OCI-LY7 (cell line): ENCODE measurements around the gene PARD3B. TPM values are rescaled to one million over a fixed set of nuclear protein-coding genes. Genes with fewer than 3 reads are reported as not detected.

ENCODE experiments used
- BruUV-seq: library from RNA; stranded (reverse); fragments of 400-500 nt; replicated peaks from 2 replicates; lab custom pipeline; 2021; lab: Mats Ljungman, UMichigan
- CTCF ChIA-PET: fragments of 300-600 bp; sonication (Branson Sonifier 250); formaldehyde crosslinking; loops from one replicate; lab custom pipeline; 2022; ENCODE audit warnings: antibody characterized with exemption; ENCODE audit not compliant: unreplicated experiment; lab: Charles Lee
- POLR2A ChIA-PET: fragments of 300-600 bp; sonication (Branson Sonifier 250); formaldehyde crosslinking; loops from one replicate; lab custom pipeline; 2022; ENCODE audit warnings: antibody characterized with exemption; lab: Charles Lee
- DNase-seq: peaks from one replicate; pipeline ENCODE4 v3.0.0-alpha.2; 2015; ENCODE audit warnings: low spot score
- H2AFZ ChIP-seq: fragments of 200-600 bp; sonication (generic), shearing (Covaris generic); 2 replicates; pipeline ENCODE4 v1.6.1; 2014; ENCODE audit warnings: mild to moderate bottlenecking, antibody characterized with exemption, low read length, moderate library complexity
- H3K27ac ChIP-seq: fragments of 200-600 bp; sonication (generic); 2 replicates; pipeline ENCODE4 v1.5.1; 2014; ENCODE audit warnings: mixed run types, low read depth, mild to moderate bottlenecking, moderate library complexity, low read length, inconsistent platforms; ENCODE audit not compliant: poor library complexity, severe bottlenecking
- H3K36me3 ChIP-seq: fragments of 200-600 bp; sonication (generic); 2 replicates; pipeline ENCODE4 v1.6.1; 2014; ENCODE audit warnings: mild to moderate bottlenecking, antibody characterized with exemption, low read length, moderate library complexity, mixed read lengths; ENCODE audit not compliant: insufficient read depth
- H3K4me1 ChIP-seq: fragments of 200-600 bp; sonication (generic); 2 replicates; pipeline ENCODE4 v1.5.1; 2014; ENCODE audit warnings: mild to moderate bottlenecking, low read length; ENCODE audit not compliant: insufficient read depth, poor library complexity, severe bottlenecking
- H3K4me2 ChIP-seq: fragments of 200-600 bp; sonication (generic); 2 replicates; pipeline ENCODE4 v1.6.1; 2014; ENCODE audit warnings: mild to moderate bottlenecking, low read length
- H3K4me3 ChIP-seq: fragments of 200-600 bp; sonication (generic); 2 replicates; pipeline ENCODE4 v1.5.1; 2014; ENCODE audit warnings: mild to moderate bottlenecking, low read depth, low read length; ENCODE audit not compliant: poor library complexity, severe bottlenecking
- H3K79me2 ChIP-seq: fragments of 200-600 bp; sonication (generic); 2 replicates; pipeline ENCODE4 v1.6.1; 2016; ENCODE audit warnings: low read depth, mild to moderate bottlenecking, low read length, moderate library complexity, mixed read lengths; ENCODE audit not compliant: insufficient read depth
- H3K9me2 ChIP-seq: fragments of 200-600 bp; sonication (generic); 2 replicates; pipeline ENCODE4 v1.6.1; 2016; ENCODE audit warnings: mild to moderate bottlenecking, low read length, mixed read lengths; ENCODE audit not compliant: insufficient read depth
- H3K9me3 ChIP-seq: fragments of 200-600 bp; sonication (generic); 2 replicates; pipeline ENCODE4 v1.6.1; 2014; ENCODE audit warnings: mild to moderate bottlenecking, mixed run types, low read length, mixed read lengths
- H4K20me1 ChIP-seq: fragments of 200-600 bp; sonication (generic); 2 replicates; pipeline ENCODE4 v1.6.1; 2014; ENCODE audit warnings: mild to moderate bottlenecking, antibody characterized with exemption, low read length, moderate library complexity, mixed read lengths; ENCODE audit not compliant: insufficient read depth
- CTCF ChIP-seq: fragments of 200-600 bp; sonication (generic); conservative IDR thresholded peaks from 2 replicates; pipeline ENCODE4 v1.5.1; 2014; ENCODE audit warnings: mild to moderate bottlenecking, antibody characterized with exemption, low read length, moderate library complexity, mixed read lengths
- EZH2phosphoT487 ChIP-seq: fragments of 200-600 bp; sonication (generic); IDR thresholded peaks from 2 replicates; pipeline ENCODE4 v1.6.1; 2018; ENCODE audit warnings: low read depth, borderline replicate concordance, mild to moderate bottlenecking, mixed run types, antibody characterized with exemption, low read length, moderate library complexity, mixed read lengths
- intact Hi-C: fragments of 100-400 bp; cut with micrococcal nuclease; formaldehyde crosslinking; loops from one replicate; pipeline ENCODE4 v1.10.0; 2022; ENCODE audit not compliant: unreplicated experiment
- total RNA-seq, 2 experiments: library from RNA; depleted of rRNA in 1 of 2; stranded (reverse); fragments of >200 nt in 1 of 2; shearing (Covaris generic) in 1 of 2; gene quantifications; 2 replicates each; pipeline ENCODE4 v1.2.3, GENCODE V29; 2014 to 2022

Gene PARD3B
- total RNA-seq, 2 experiments from 2014 or later = not detected

- CTCF ChIA-PET = no interaction called here
- H3K4me1 ChIP-seq = no peaks in the 10 kb centered on the region
- no peak overlapping the region for H2AFZ ChIP-seq
- H3K9me2 ChIP-seq = no peaks in the 10 kb centered on the region
- H3K4me3 ChIP-seq = no peak overlapping the region
- no peaks in the 10 kb centered on the region for H3K36me3 ChIP-seq
- TF ChIP-seq CTCF (no peak), EZH2phosphoT487 (no peak)
- POLR2A ChIA-PET = no interaction called here
- H3K9me3 ChIP-seq = no peaks in the 10 kb centered on the region
- H4K20me1 ChIP-seq = no peaks in the 10 kb centered on the region
- no TSS peak for BruUV-seq
- H3K79me2 ChIP-seq = no peaks in the 10 kb centered on the region
- H3K27ac ChIP-seq = no peak overlapping the region
- DNase-seq = no peak
- no peak overlapping the region for H3K4me2 ChIP-seq
- intact Hi-C loops = no loop called here
These were observed 998.8 kb downstream of the PARD3B start for GRCh38 chr2:205543937-205544702.

GRCh38 chr2:205545971-205546816 lies 1000.9 kb downstream of the PARD3B start:
- intact Hi-C loops = no loop called here
- CTCF ChIA-PET = no interaction called here
- H3K9me3 ChIP-seq = no peaks in the 10 kb centered on the region
- no peak overlapping the region for H3K4me2 ChIP-seq
- H3K27ac ChIP-seq = no peak overlapping the region
- H2AFZ ChIP-seq = no peak overlapping the region
- no peak overlapping the region for H3K4me3 ChIP-seq
- no peaks in the 10 kb centered on the region for H3K4me1 ChIP-seq
- no peaks in the 10 kb centered on the region for H4K20me1 ChIP-seq
- no peak for DNase-seq
- POLR2A ChIA-PET = interaction anchor here (0.9 to 1.2 kb wide), 3 partner anchors 16 to 36 kb away, joined by 4 to 5 read pairs (median 4); no protein-coding TSS in a partner anchor
- BruUV-seq = no TSS peak
- H3K9me2 ChIP-seq = no peaks in the 10 kb centered on the region
- no peaks in the 10 kb centered on the region for H3K79me2 ChIP-seq
- H3K36me3 ChIP-seq = no peaks in the 10 kb centered on the region
- TF ChIP-seq EZH2phosphoT487 (no peak), CTCF (no peak)
